Neuron (in vitro differentiated cells): ENCODE results near the gene VAV2.

Experiments
- H2AFZ ChIP-seq: one replicate; pipeline ENCODE4 v1.6.1; 2013; ENCODE audit warnings: low read depth, mild to moderate bottlenecking, inconsistent platforms, low read length, moderate library complexity
- H3K27me3 ChIP-seq: one replicate; pipeline ENCODE4 v1.6.1; 2013; ENCODE audit warnings: low read length; ENCODE audit not compliant: insufficient read depth
- H3K36me3 ChIP-seq: one replicate; pipeline ENCODE4 v1.6.1; 2013; ENCODE audit warnings: low read length; ENCODE audit not compliant: insufficient read depth
- H3K4me1 ChIP-seq: one replicate; pipeline ENCODE4 v1.6.1; 2013; ENCODE audit warnings: low read length; ENCODE audit not compliant: insufficient read depth
- H3K4me3 ChIP-seq: 2 replicates; pipeline ENCODE4 v1.5.1; 2013; ENCODE audit warnings: mild to moderate bottlenecking, low read length, moderate library complexity
- H3K9me3 ChIP-seq: one replicate; pipeline ENCODE4 v1.6.1; 2013; ENCODE audit warnings: low read length

The VAV2 gene

DNA sequence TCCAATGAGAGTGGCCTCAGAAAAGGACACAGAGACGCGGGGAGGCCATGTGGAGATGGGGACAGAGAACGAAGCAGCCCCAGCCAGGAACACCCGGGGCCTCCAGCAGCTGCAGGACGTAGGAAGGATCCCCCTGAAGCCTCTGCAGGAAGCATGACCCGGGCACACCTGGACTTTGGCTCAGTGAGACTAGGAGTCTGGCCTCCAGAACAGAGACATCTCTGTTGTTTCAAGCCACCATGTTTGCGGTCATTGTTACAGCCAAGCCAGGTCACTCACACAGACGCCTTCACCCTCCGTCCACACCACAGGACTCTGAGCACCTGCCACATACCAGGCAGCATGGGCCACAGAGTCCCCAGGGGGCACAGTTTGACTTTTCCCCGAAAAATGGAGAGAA, 190.4 kb downstream of the VAV2 start:
- Histone ChIP-seq H2AFZ (no peak overlapping the region), H3K4me1 (no peaks in the 10 kb centered on the region), H3K4me3 (no peak overlapping the region), H3K36me3 (peaks cover 19% of the 10 kb centered on the region), H3K27me3 (no peaks in the 10 kb centered on the region), H3K9me3 (no peaks in the 10 kb centered on the region)

GRCh38 chr9:133800266-133800665, 191.9 kb downstream of the VAV2 start:
- Histone ChIP-seq H3K9me3 (no peaks in the 10 kb centered on the region), H3K36me3 (peaks cover 14% of the 10 kb centered on the region), H3K27me3 (no peaks in the 10 kb centered on the region), H2AFZ (no peak overlapping the region), H3K4me1 (no peaks in the 10 kb centered on the region), H3K4me3 (no peak overlapping the region)

DNA sequence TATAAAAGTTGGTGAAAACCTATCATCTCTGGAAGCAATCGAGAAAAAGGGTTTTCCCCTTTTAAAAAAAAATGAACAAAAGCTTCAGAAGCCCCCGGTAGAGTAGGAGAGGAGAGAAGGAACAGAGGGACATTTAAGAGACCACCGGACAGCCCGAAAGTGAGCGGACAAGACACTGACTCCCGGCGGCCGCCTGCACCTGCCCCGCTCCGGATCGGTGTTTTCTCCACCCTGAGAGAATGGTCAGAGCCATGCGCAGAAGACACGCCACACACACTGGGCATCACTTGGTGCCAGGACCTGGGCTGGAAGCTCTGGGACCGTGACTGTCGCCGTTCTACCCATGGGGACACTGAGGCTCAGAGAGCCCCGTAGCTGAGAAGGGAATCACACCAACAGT, 192.4 kb downstream of the VAV2 start:
- Histone ChIP-seq H3K4me1 (no peaks in the 10 kb centered on the region), H3K4me3 (no peak overlapping the region), H3K27me3 (no peaks in the 10 kb centered on the region), H2AFZ (no peak overlapping the region), H3K36me3 (peaks cover 19% of the 10 kb centered on the region), H3K9me3 (no peaks in the 10 kb centered on the region)

- Histone ChIP-seq H3K4me1 (no peaks in the 10 kb centered on the region), H3K9me3 (no peaks in the 10 kb centered on the region), H3K27me3 (no peaks in the 10 kb centered on the region), H3K4me3 (no peak overlapping the region), H2AFZ (no peak overlapping the region), H3K36me3 (peaks cover 22% of the 10 kb centered on the region)
Measured at GRCh38 chr9:133799106-133799505, 193.0 kb downstream of the VAV2 start.

- Histone ChIP-seq H3K4me3 (no peak overlapping the region), H3K36me3 (peaks cover 25% of the 10 kb centered on the region), H2AFZ (no peak overlapping the region), H3K4me1 (no peaks in the 10 kb centered on the region), H3K9me3 (no peaks in the 10 kb centered on the region), H3K27me3 (no peaks in the 10 kb centered on the region)
Measured at GRCh38 chr9:133798160-133798559, 194.0 kb downstream of the VAV2 start.

DNA sequence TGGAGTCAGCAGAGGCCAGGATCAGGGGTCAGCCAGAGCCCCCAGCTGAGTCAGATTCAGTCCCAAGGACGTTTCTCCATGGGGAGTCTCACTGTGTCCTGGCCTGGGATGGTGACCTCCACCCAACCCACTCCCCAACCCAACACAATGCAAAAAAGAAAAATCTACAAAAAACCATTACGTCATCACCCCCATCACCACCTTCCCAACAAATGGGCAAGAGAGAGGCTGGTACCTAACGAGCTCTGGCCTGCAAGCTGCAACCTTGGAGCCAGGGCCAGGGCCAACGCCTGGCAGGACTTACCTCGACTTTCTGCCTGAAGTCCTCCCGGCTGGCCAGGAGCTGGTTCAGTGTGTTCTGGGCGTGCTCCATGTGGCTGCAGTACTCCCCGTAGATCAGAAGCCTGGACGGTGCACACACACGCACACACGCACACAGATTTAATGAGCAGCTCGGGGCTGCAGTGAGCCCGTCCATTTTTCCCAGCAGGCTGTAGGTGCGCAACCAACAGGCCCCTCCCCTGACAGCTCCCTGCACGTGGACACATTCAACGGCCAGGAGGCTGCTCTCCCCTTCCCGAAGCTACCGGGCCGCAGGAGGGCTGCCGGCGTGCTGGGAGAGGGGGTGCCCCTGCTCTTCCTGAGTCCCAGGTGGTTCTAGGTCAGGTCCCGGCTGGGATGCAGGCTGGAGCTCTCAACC, 194.6 kb downstream of the VAV2 start:
- Histone ChIP-seq H3K27me3 (no peaks in the 10 kb centered on the region), H3K9me3 (no peaks in the 10 kb centered on the region), H3K4me3 (no peak overlapping the region), H3K36me3 (peaks cover 23% of the 10 kb centered on the region), H2AFZ (no peak overlapping the region), H3K4me1 (no peaks in the 10 kb centered on the region)

DNA sequence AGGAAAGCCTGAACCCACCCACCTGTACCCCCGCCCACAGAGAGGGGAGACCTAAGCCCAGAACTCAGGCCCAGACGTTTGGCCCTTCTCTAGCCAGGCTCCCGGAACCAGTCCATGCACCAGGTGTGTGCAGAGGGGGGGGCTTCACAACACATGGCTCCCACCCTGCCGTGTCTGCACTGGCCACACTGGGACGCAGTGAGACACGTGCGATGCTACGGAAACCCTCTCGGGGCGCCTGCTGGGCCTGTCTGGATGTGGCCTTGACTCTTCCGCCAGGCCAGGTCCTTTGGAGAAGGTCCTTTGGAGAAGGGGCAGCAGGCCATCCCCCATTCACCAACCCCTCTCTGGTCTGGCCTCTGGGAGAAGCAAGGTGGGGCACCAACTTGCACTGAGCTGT, 195.6 kb downstream of the VAV2 start:
- Histone ChIP-seq H3K4me3 (no peak overlapping the region), H3K9me3 (no peaks in the 10 kb centered on the region), H3K27me3 (no peaks in the 10 kb centered on the region), H3K4me1 (no peaks in the 10 kb centered on the region), H3K36me3 (peaks cover 30% of the 10 kb centered on the region), H2AFZ (no peak overlapping the region)

GRCh38 chr9:133795049-133795448, 197.1 kb downstream of the VAV2 start:
- Histone ChIP-seq H3K4me1 (no peaks in the 10 kb centered on the region), H3K4me3 (no peak overlapping the region), H2AFZ (no peak overlapping the region), H3K36me3 (peaks cover 36% of the 10 kb centered on the region), H3K27me3 (no peaks in the 10 kb centered on the region), H3K9me3 (no peaks in the 10 kb centered on the region)

GRCh38 chr9:133794016-133794760, 197.9 kb downstream of the VAV2 start:
- Histone ChIP-seq H3K4me1 (no peaks in the 10 kb centered on the region), H3K36me3 (peaks cover 43% of the 10 kb centered on the region), H2AFZ (no peak overlapping the region), H3K9me3 (no peaks in the 10 kb centered on the region), H3K27me3 (no peaks in the 10 kb centered on the region), H3K4me3 (no peak overlapping the region)

DNA sequence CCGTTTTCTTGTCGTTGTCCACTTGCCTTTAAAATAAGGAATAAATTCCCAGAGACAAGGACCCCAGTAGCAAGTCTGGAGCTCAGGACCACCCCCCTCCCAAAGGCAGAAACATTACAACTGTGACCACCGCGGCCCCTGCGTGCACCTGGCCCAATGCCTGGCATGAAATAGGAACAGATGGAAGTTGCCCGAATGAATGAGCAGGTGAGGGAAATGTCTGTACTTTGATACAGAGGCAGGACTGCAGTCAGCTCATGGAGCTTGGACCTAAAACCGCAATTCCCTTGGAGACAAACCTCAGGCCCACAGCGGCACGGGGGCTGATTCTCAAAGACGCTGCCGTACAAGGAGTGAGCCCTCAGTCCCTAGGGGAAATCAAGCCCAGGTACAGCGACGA, 198.7 kb downstream of the VAV2 start:
- Histone ChIP-seq H3K9me3 (no peaks in the 10 kb centered on the region), H3K4me3 (no peak overlapping the region), H3K36me3 (peaks cover 46% of the 10 kb centered on the region), H3K27me3 (no peaks in the 10 kb centered on the region), H3K4me1 (no peaks in the 10 kb centered on the region), H2AFZ (no peak overlapping the region)

GRCh38 chr9:133792721-133793470, 199.2 kb downstream of the VAV2 start:
- Histone ChIP-seq H3K4me1 (no peaks in the 10 kb centered on the region), H3K9me3 (no peaks in the 10 kb centered on the region), H2AFZ (no peak overlapping the region), H3K36me3 (peaks cover 47% of the 10 kb centered on the region), H3K27me3 (no peaks in the 10 kb centered on the region), H3K4me3 (no peak overlapping the region)

DNA sequence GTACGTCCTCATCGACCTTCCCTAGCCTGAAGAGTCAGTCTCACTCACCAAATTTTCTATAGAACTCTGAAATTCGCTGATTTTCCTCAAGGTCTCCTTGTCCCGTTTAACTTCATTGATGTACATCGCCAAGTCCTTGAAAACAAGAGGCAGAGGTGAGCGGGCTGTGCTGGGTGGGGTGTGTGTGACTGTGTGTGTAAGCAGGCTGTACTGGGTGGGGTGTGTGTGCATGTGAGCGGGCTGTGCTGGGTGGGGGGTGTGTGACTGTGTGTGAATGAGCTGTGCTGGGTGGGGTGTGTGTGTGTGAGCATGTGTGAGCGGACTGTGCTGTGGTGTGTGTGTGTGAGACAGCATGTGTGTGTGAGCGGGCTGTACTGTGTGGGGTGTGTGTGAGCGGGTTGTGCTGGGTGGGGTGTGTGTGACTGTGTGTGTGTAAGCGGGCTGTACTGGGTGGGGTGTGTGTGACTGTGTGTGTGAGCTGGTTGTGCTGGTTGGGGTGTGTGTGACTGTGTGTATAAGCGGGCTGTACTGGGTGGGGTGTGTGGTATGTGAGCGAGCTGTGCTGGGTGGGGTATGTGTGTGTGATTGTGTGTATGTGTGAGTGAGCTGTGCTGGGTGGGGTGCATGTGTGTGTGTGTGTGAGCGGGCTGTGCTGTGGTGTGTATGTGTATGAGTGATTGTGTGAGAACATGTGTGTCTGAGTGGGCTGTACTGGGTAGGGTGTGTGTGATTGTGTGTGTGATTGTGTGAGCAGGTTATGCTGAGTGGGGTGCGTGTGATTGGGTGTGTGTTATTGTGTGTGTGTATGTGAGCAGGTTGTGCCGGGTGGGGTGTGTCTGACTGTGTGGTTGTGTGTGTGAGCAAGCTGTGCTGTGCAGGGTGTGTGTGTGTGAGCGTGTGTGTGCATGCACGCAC, 200.1 kb downstream of the VAV2 start:
- no peak overlapping the region for H2AFZ ChIP-seq
- H3K27me3 ChIP-seq: no peaks in the 10 kb centered on the region
- peaks cover 3% of the 10 kb centered on the region for H3K4me1 ChIP-seq
- H3K36me3 ChIP-seq: peaks cover 49% of the 10 kb centered on the region
- H3K9me3 ChIP-seq: no peaks in the 10 kb centered on the region
- no peak overlapping the region for H3K4me3 ChIP-seq
